Measurements from ENCODE around the gene GPATCH2L.

GPATCH2L gene

DNA sequence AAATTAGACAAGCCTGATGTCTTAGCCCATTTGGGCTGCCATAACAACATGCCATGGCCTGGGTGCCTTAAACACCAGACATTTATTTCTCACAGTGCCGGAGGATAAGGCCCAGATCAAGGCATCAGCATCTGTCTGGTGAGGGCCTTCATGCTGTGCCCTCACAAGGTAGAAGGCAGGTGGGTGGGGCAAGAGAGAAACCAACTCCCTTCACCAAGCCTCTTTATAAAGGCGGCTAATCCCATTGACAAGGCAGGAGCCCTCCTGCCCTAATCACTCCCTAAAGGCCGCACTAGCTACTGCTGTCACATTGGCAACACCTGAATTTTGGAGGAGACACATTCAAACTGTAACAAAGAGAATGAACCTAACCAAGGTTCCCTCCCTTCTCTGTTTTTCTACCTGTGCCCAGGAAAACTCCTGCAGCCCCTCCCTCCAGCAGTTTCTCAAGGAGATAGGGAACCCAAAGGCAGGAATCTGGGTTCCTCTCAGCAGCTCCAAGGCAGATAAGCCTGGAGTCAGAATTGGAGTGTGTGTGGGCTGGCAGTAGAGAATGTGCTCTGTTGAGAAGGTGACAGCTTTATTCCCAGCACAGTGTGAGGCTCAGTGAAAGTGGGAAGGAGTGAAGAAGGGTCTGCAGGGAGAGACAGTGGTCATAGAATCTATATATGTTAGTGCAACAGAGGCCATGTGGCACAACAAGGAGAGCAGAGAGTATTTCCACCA is 21.7 kb upstream of the GPATCH2L start:
- no peak overlapping the region for H3K27ac ChIP-seq
- TF ChIP-seq, protein P1, sequence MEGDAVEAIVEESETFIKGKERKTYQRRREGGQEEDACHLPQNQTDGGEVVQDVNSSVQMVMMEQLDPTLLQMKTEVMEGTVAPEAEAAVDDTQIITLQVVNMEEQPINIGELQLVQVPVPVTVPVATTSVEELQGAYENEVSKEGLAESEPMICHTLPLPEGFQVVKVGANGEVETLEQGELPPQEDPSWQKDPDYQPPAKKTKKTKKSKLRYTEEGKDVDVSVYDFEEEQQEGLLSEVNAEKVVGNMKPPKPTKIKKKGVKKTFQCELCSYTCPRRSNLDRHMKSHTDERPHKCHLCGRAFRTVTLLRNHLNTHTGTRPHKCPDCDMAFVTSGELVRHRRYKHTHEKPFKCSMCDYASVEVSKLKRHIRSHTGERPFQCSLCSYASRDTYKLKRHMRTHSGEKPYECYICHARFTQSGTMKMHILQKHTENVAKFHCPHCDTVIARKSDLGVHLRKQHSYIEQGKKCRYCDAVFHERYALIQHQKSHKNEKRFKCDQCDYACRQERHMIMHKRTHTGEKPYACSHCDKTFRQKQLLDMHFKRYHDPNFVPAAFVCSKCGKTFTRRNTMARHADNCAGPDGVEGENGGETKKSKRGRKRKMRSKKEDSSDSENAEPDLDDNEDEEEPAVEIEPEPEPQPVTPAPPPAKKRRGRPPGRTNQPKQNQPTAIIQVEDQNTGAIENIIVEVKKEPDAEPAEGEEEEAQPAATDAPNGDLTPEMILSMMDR (conservative IDR thresholded peaks at IDR 0.05): no peak

DNA sequence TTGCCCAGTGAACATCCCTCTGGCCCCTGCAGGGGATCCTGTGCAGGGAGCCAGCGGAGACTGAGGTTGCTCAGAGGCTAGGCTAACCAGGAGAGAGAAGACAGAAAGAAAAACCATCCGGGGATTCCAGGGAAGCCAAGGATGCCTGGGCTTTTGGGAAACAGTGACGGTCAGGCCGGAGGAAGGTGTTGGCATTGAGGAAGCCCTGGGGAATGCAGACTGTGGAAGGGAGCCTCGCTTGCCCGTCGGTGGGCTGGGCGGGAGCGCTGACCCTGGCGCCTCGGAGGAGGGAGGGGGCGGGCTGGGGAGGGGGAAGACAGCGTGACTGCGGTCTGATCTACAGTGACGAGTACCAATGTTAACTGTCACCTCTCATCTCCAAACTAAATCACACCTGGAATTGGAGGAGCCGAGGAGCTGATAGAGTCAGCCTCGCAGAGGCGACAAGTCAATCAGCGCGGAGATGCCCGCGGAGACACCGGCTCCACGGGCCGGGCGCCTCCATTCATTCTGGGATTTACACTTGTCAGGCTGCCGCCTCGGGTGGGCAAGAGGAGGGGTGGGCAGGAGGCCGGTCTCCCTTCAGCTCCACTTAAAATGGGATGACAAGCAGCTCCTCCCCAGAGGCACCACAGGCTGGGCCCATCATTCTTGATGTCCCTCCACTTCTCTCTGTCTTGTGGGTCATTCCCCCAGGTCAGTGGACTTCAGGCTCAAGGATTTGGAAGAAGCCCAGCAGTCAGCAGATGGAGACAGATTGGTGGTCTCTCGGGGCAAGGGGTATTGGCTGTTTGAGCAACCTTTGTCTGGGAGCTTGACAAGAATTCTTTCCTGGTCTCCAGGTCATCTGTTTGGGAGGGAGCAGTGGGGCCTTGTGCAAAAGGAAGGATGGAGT is 20.4 kb upstream of the GPATCH2L start:
- no peak overlapping the region for H3K27ac ChIP-seq
- TF ChIP-seq, protein P1 (conservative IDR thresholded peaks at IDR 0.05): no peak

DNA sequence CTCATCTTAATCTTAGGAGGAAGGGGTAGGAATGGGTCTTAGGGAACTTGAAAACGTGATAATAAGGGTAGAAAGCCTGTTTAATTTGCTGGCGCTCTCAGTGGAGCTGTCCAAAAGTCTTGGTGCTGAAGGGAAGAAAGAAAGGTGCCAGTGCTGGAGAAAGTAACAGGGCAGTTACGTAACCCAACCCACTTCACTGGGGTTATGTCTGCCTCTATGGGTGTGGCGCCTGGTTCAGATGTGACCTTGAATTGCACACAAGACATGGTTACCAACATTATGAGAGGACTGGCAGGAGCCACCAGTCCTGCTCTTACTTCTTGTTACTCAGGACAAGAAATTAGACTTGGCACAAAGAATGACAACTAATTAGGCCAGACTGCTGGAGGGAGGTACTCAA is 18.6 kb upstream of the GPATCH2L start:
- TF ChIP-seq, protein P1 (conservative IDR thresholded peaks at IDR 0.05): no peak
- no peak overlapping the region for H3K27ac ChIP-seq

DNA sequence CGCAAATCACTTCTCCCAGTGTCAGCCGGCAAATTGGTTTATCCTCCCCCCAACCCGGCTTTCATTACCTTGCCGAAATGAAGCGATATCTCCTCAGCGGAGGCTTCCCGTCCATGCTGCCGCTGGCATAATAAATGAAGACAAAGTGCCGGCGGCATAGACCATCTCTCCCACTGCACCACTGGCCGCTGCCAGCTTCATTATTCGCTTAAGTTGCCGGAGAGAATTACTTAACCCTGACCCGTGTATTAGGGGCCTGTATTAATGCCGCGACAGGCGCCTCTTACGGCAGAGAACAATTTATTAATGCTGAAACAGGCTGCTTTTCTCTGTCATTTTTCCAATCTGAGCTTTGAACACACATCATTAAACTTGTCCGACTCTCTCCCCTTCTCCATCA is 17.5 kb upstream of the GPATCH2L start:
- H3K27ac ChIP-seq: no peak overlapping the region
- TF ChIP-seq, protein P1 (conservative IDR thresholded peaks at IDR 0.05): no peak

DNA sequence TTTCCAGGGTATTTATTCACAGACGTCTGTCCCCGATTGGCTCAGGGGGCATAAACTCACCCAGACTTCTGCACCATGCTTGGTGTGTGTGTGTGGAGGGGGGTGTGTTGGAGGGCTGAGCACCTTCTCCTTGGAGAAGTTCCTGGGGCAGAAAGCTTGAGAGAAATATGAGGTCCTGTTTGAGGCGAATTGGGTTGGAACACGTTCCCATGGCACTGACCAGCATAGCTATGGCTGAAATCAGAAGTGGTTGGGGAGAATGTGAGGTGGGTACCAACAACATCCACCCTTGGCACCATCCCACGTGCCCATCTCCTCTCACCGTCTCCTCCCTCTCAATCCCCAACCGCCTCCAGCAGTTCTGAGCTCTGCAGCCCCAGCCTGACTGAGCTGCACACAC is 16.0 kb upstream of the GPATCH2L start:
- TF ChIP-seq, protein P1 (conservative IDR thresholded peaks at IDR 0.05): no peak
- H3K27ac ChIP-seq: no peak overlapping the region

DNA sequence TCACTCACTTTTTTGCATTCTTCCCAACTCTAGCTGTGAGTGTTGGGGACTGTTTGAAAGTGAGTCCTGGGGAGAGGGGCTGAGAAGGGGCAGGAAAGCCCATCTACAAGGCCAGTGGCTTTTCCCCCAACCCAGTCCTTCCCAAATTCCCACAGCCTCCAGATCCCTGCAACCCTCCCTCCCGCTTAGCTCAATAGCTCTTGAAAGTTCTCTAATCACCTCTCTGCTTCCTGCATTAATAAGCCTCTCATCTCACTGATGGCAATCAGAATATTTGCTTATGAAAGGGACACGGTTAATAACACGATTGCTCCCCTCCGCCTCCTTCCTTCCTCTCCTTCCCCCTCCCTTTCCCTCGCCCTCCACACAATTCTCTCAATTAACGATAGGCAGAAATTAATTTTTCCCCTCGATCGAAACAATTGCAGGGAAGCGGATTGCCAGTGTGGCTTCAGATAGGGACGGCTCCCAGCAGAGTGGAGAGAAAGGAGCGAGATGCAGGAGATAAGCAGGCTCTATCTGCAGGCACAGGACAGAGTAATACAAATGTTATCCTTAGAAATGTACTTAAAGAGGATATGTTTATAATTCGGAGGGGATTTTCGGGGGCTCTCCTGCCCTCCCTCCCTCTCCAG is 15.1 kb upstream of the GPATCH2L start:
- H3K27ac ChIP-seq: no peak overlapping the region
- TF ChIP-seq, protein P1 (conservative IDR thresholded peaks at IDR 0.05): no peak

DNA sequence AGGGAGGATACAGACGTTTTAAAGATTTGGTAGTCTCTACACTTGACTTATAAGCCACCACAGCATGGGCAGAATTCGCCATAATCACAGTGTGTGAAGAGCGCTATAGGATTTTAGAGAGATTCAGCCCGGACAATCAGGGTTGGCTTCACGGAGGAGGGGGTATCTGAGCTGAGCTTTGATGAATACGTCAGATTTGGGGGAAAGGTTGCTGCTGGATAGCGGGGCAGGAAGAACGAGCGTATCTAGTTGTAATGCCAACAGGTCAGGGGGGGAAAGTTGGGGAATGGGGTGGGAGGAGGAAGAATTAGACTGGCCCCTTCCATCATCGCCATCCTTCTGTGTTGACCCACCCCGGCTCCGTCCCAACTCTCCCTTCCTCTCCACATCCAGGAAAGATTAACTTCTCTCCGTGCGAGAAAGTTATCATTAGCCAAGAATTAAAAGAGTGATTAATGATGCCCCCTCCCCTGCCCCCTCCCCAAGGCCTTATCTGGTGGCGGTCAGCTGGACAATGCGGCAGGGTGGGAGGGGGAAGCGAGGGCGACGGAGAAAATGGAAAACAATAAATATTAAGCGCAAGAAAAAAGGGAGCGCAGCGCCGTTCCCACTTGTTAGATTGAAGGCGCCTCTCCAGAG is 13.5 kb upstream of the GPATCH2L start:
- no peak overlapping the region for H3K27ac ChIP-seq
- TF ChIP-seq, protein P1 (conservative IDR thresholded peaks at IDR 0.05): no peak
